GM18951 (cell line): ENCODE results near the gene PLG.
"Not testable (repeated sequence)": the region's sequence is repeated elsewhere in the genome, so short reads cannot be mapped to it uniquely, and the experiment has no call there.

Experiments
- POLR2A ChIP-seq: IDR thresholded peaks from 4 replicates; pipeline ENCODE4 v1.6.1; 2011; ENCODE audit warnings: mild to moderate bottlenecking; ENCODE audit not compliant: insufficient read length, insufficient read depth; ENCODE audit errors: extremely low read depth
- in situ Hi-C: fragments of 300-500 bp; cut with MboI; formaldehyde crosslinking; loops from one replicate; pipeline ENCODE4 v1.12.0; 2022; ENCODE audit warnings: low sequenced_read_pairs, mixed read lengths, inconsistent platforms; ENCODE audit not compliant: unreplicated experiment

PLG gene

DNA sequence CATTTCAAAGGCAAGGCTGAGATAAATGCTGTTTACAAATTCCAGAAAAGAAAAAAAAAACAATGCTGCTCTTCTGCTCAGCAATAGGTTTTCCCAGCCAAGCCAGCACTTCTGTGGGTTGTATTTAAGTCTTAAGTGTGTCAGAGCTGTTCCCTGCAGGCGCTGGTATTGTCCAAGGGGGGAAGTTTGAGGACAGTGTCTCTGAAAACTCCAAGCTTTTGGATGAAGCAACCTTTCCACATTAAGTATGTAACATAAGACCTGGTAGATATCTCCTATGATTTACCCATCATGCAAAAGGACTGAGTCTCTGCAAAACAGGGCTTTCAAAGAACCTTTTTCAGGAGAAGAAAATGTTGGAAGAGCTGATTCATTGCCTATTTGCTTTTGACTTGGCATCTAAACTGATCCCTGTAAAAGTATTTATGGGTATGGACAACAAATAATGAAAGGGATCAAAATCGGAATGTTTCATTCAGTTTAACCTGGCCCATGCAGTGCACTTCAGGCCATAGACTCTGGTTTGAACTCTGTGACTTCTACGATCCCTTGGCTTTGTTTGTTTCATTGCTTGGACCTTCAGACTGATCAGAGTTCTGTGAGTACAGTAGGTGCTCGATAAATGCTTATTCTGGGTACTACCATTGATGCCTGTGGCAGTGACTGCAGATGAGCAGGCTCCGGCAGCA lies 16.1 kb upstream of the PLG start:
- TF ChIP-seq POLR2A = no peak
- in situ Hi-C loops = no loop called here

DNA sequence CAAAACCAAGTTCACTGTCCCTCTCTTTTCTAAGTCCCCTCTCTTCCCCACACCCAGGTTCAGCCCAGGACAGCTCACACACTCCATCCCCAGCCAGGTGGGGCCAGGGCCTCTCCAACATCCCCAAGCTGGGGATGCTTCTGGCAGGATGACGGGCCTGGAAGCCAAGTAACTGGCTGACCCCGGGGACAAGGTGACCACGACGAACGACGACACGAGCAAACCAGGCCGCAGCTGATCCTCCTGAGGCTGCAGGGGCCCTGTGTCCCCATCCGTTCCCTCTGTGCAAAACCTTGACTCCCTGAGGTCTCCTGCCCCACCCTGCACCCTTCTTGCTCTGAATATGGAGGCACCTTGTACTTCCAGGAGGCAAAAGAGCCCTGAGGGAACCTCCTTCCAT lies 11.6 kb upstream of the PLG start:
- in situ Hi-C loops = no loop called here
- TF ChIP-seq POLR2A = no peak

GRCh38 chr6:160691617-160692016 lies 10.4 kb upstream of the PLG start:
- in situ Hi-C loops = no loop called here
- TF ChIP-seq POLR2A = no peak

- TF ChIP-seq POLR2A = no peak
- in situ Hi-C loops = no loop called here
Observed at GRCh38 chr6:160692369-160692959, 9.6 kb upstream of the PLG start.

- in situ Hi-C loops = not testable (repeated sequence)
Observed at GRCh38 chr6:160695025-160695424, 7.0 kb upstream of the PLG start.

DNA sequence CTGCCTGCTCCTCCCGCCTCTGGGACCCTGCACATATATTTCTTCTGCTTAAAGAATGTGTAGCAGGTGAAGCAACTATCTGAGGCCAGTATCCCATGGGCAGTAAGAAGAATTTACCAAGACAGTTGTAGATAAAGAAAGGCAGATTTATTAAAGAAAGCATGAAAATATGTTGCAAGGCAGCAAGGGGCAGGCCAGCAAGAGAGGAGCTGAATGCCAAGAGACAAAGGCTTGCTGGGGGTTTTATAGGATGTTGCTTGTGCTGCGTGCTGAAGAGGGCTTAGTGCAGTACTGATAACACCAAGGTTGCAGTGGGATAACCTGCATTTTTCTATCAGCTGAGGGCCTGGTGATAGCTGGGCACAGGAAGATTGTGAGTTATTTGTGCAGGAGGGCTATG lies 6.4 kb upstream of the PLG start:
- in situ Hi-C loops = not testable (repeated sequence)

- in situ Hi-C loops = not testable (repeated sequence)
Observed at GRCh38 chr6:160696884-160697283, 5.2 kb upstream of the PLG start.

- in situ Hi-C loops = no loop called here
- no peak for TF ChIP-seq POLR2A
Observed at GRCh38 chr6:160697826-160698225, 4.2 kb upstream of the PLG start.

DNA sequence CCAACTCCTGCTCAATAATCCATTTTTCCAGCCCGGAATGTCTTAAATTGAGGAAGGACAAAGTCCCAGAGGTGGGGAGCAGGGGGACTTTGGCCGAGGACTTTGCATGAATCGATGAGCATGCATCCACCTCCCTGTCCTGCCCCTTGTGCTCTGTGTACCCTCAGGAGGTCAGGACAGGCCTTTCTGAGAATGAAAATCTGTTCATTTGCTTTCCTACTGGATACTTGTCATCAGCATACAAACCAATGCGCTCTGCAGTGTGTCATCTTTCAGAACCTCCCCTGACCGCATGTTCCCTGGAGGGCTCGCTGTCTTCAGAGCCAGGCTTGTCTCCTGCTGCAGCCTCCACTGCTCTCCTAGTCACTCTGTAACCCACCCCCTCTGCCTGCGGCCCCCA lies 2.6 kb downstream of the PLG start:
- in situ Hi-C loops = not testable (repeated sequence)

DNA sequence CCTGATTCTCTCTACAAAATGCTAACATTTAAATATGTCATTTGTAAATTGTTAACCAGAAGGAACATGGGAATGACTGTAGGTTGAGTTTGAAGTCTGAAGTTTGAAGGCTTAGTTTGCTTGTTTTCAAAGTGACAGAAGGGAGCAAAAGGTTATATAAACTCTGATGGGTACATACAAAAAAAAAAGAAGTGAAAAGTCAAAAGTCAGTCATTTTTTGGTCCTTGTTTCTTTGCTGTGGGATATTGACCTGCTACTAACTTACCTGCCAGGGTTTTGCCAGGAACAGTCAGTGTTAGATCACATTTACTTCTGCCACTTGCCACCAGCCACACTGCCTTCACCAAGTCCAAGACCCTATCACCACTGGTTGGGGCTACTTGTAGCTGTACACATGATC lies 6.9 kb downstream of the PLG start:
- in situ Hi-C loops = not testable (repeated sequence)

DNA sequence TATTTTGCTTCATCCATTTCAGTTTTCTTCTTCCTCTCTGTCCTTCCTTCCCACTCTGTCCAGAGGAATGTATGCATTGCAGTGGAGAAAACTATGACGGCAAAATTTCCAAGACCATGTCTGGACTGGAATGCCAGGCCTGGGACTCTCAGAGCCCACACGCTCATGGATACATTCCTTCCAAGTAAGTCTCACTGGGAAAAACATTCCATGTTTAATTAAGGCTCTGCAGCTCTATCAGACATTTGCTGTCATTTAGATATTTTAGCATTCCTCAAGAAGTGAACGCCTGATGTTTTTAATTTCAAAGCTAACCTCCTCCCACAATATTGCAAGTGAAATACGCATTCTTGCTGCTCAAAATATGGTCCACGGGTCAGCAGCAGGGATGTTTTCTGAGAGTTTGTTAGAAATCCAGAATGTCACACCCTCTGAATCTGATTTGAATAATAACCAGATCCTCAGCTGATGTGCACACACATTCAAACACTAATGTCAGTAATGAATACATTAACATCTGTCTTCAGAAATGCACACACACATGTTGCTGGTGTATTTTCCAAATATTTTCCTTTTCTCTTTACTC lies 12.8 kb downstream of the PLG start:
- no peak for TF ChIP-seq POLR2A
- in situ Hi-C loops = no loop called here

GRCh38 chr6:160730911-160731310 lies 28.9 kb downstream of the PLG start:
- in situ Hi-C loops = loop anchor here (25.0 kb wide), 1 partner anchor 381 kb away; no protein-coding TSS in a partner anchor
- TF ChIP-seq POLR2A = no peak

- in situ Hi-C loops = loop anchor here (25.0 kb wide), 1 partner anchor 379 kb away; no protein-coding TSS in a partner anchor
- no peak for TF ChIP-seq POLR2A
Observed at GRCh38 chr6:160733050-160733646, 31.1 kb downstream of the PLG start.

GRCh38 chr6:160734627-160735026 lies 32.6 kb downstream of the PLG start:
- no peak for TF ChIP-seq POLR2A
- in situ Hi-C loops = loop anchor here (25.0 kb wide), 1 partner anchor 378 kb away; no protein-coding TSS in a partner anchor
